Progenitor cell of endocrine pancreas (in vitro differentiated cells): ENCODE data around the gene ALAS1. TPM values are rescaled to one million over a fixed set of nuclear protein-coding genes. Genes with fewer than 3 reads are reported as not detected.

Source experiments
- DNase-seq: peaks from one replicate; pipeline ENCODE4 v3.0.0; 2021; ENCODE audit warnings: low spot score; ENCODE audit not compliant: unreplicated experiment
- H3K27ac Mint-ChIP-seq: 2 replicates; pipeline ENCODE4 v1.8.0; 2021; ENCODE audit warnings: mild to moderate bottlenecking, moderate library complexity, mixed read lengths
- H3K27me3 Mint-ChIP-seq: 2 replicates; pipeline ENCODE4 v1.8.0; 2021; ENCODE audit warnings: mixed read lengths
- H3K36me3 Mint-ChIP-seq: 2 replicates; pipeline ENCODE4 v1.8.0; 2022; ENCODE audit warnings: mixed read lengths; ENCODE audit not compliant: insufficient read depth
- H3K4me1 Mint-ChIP-seq: 2 replicates; pipeline ENCODE4 v1.8.0; 2021; ENCODE audit warnings: low read depth, mixed read lengths
- H3K4me3 Mint-ChIP-seq: 2 replicates; pipeline ENCODE4 v1.8.0; 2021; ENCODE audit warnings: low read depth, mild to moderate bottlenecking, moderate library complexity, mixed read lengths
- H3K9me3 Mint-ChIP-seq: 2 replicates; pipeline ENCODE4 v1.8.0; 2021; ENCODE audit warnings: low read depth, mixed read lengths
- total RNA-seq: library from RNA; stranded (reverse); gene quantifications from 2 replicates; pipeline ENCODE4 v1.2.1, GENCODE V29; 2021
- TF ChIP-seq, protein P1 (sequence below): fragments of 200-600 bp; sonication (generic); IDR thresholded peaks from one replicate; pipeline ENCODE4 v1.5.0; 2021; ENCODE audit warnings: antibody characterized with exemption, mild to moderate bottlenecking; ENCODE audit not compliant: unreplicated experiment

The ALAS1 gene
- total RNA-seq, 1 donor from 2014 or later = 32.2 TPM

DNA sequence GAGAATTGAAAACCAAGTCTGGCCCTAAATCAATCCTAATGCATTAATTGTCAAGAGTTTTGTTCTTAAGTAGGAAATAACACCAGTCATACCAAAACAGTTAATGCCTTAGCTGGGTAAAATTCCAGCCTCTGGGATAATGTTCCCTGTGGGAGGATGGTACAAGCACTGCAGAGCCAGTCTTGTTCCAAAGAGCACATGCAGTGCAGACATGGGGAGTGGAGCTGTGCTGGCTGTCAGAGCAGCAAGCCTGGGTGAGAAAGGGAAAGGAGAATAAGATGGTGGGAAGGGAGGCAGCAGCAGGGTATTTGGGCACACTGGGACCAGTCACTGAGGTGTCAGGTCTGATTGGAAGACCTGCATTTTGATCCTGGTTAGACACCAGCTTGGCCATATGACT lies 12.1 kb downstream of the ALAS1 start:
- Mint-ChIP-seq H3K27ac (no peak overlapping the region), H3K27me3 (no peaks in the 10 kb centered on the region), H3K36me3 (peaks cover 41% of the 10 kb centered on the region), H3K4me1 (no peaks in the 10 kb centered on the region), H3K9me3 (no peaks in the 10 kb centered on the region), H3K4me3 (no peak overlapping the region)
- no peak for DNase-seq
- TF ChIP-seq, protein P1, sequence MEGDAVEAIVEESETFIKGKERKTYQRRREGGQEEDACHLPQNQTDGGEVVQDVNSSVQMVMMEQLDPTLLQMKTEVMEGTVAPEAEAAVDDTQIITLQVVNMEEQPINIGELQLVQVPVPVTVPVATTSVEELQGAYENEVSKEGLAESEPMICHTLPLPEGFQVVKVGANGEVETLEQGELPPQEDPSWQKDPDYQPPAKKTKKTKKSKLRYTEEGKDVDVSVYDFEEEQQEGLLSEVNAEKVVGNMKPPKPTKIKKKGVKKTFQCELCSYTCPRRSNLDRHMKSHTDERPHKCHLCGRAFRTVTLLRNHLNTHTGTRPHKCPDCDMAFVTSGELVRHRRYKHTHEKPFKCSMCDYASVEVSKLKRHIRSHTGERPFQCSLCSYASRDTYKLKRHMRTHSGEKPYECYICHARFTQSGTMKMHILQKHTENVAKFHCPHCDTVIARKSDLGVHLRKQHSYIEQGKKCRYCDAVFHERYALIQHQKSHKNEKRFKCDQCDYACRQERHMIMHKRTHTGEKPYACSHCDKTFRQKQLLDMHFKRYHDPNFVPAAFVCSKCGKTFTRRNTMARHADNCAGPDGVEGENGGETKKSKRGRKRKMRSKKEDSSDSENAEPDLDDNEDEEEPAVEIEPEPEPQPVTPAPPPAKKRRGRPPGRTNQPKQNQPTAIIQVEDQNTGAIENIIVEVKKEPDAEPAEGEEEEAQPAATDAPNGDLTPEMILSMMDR = no peak

DNA sequence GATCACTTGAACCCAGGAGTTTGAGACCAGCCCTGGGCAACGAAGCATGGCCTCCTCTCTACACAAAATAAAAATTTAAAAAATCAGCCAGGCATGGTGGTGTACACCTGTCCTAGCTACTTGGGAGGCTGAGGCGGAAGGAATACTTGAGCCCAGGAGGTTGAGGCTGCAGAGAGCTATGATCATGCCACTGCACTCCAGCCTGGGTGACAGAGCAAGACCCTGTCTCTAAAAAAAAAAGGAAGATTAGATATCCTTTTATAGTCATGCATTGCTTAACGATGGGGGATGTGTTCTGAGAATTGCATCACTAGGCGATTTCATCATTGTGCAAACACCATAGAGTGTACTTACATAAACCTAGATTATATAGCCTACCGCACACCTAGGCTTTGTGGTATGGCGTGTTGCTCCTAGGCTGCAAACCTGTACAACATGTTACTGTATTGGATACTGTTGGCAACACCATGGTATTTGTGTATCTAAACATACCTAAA lies 12.6 kb downstream of the ALAS1 start:
- no peak for DNase-seq
- no peak overlapping the region for H3K4me3 Mint-ChIP-seq
- no peaks in the 10 kb centered on the region for H3K27me3 Mint-ChIP-seq
- no peaks in the 10 kb centered on the region for H3K4me1 Mint-ChIP-seq
- TF ChIP-seq, protein P1 = no peak
- no peak overlapping the region for H3K27ac Mint-ChIP-seq
- H3K36me3 Mint-ChIP-seq = peaks cover 43% of the 10 kb centered on the region
- H3K9me3 Mint-ChIP-seq = no peaks in the 10 kb centered on the region

DNA sequence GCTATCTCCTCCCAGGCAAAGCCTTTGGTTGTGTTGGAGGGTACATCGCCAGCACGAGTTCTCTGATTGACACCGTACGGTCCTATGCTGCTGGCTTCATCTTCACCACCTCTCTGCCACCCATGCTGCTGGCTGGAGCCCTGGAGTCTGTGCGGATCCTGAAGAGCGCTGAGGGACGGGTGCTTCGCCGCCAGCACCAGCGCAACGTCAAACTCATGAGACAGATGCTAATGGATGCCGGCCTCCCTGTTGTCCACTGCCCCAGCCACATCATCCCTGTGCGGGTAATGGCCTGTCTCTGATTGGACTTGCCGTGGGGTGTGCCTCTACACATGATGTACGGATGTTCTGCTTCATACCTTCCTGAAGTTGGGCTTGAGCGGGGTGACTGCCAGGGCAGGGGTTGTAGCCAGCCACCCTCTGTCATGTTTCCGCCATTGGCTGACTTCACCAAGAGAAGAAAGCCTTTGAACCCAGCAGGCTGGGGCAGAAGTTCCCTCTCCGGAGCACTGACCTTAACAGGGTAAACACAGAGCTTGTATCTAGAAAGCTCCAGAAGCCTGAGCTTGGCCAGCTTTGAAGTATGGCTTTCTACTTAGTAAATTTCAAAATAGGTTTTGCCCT lies 13.4 kb downstream of the ALAS1 start:
- no peak overlapping the region for H3K4me3 Mint-ChIP-seq

DNA sequence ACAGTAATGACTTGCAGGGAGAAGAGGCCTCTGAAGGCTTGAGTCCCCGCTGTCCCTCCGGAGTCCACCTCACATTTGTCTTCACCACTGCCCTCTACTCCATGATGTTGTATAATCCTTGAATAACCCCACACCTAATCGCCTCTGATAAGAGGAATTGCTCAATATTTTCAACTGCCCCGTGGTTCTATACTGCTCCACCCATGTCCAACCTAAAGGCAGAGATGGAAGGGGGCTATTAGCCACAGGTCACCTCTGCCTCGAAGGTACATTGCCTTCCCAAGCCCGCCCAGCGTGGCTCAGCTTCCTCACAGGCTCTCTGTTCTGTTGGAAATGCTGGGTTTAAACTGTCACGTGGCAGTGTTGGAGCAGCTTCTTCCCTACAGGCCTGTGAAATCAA lies 15.0 kb downstream of the ALAS1 start:
- Mint-ChIP-seq H3K9me3 (no peaks in the 10 kb centered on the region), H3K36me3 (peaks cover 32% of the 10 kb centered on the region), H3K4me1 (no peaks in the 10 kb centered on the region), H3K4me3 (no peak overlapping the region), H3K27ac (no peak overlapping the region), H3K27me3 (no peaks in the 10 kb centered on the region)
- DNase-seq = no peak
- TF ChIP-seq, protein P1 = no peak

More for the DNA sequence above, 13.4 kb downstream of the ALAS1 start:
- Mint-ChIP-seq H3K27me3 (no peaks in the 10 kb centered on the region), H3K36me3 (peaks cover 40% of the 10 kb centered on the region), H3K27ac (no peak overlapping the region), H3K9me3 (no peaks in the 10 kb centered on the region), H3K4me1 (no peaks in the 10 kb centered on the region)
- no peak for DNase-seq
- TF ChIP-seq, protein P1 = no peak

DNA sequence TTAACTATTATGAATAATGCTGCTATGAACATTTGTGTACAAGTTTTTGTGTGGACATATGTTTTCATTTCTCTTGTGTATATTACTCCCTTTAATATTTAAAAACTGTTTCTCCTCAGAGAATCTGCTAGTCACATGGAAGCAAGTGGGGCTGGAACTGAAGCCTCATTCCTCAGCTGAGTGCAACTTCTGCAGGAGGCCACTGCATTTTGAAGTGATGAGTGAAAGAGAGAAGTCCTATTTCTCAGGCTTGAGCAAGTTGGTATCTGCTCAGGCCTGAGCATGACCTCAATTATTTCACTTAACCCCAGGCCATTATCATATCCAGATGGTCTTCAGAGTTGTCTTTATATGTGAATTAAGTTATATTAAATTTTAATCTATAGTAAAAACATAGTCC lies 15.9 kb downstream of the ALAS1 start:
- Mint-ChIP-seq H3K27me3 (no peaks in the 10 kb centered on the region), H3K4me1 (peaks cover 2% of the 10 kb centered on the region), H3K36me3 (peaks cover 29% of the 10 kb centered on the region), H3K27ac (no peak overlapping the region), H3K9me3 (no peaks in the 10 kb centered on the region), H3K4me3 (no peak overlapping the region)
- no peak for DNase-seq
- TF ChIP-seq, protein P1 = no peak
